ENCODE data around the gene PIEZO2.

- TF ChIP-seq, protein P1, sequence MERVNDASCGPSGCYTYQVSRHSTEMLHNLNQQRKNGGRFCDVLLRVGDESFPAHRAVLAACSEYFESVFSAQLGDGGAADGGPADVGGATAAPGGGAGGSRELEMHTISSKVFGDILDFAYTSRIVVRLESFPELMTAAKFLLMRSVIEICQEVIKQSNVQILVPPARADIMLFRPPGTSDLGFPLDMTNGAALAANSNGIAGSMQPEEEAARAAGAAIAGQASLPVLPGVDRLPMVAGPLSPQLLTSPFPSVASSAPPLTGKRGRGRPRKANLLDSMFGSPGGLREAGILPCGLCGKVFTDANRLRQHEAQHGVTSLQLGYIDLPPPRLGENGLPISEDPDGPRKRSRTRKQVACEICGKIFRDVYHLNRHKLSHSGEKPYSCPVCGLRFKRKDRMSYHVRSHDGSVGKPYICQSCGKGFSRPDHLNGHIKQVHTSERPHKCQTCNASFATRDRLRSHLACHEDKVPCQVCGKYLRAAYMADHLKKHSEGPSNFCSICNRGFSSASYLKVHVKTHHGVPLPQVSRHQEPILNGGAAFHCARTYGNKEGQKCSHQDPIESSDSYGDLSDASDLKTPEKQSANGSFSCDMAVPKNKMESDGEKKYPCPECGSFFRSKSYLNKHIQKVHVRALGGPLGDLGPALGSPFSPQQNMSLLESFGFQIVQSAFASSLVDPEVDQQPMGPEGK (CRISPR knock-in tag; IDR thresholded peaks at IDR 0.05; ENCODE audit: borderline replicate concordance), result no peak
- TF ChIP-seq ESRRG (CRISPR knock-in tag; IDR thresholded peaks at IDR 0.05), result no peak
- no peak for TF ChIP-seq ZNF565 (CRISPR knock-in tag; conservative IDR thresholded peaks at IDR 0.05; ENCODE audit: low read depth)
- TF ChIP-seq OSR1 (CRISPR knock-in tag; IDR thresholded peaks at IDR 0.05), result no peak
- TF ChIP-seq, protein P2, sequence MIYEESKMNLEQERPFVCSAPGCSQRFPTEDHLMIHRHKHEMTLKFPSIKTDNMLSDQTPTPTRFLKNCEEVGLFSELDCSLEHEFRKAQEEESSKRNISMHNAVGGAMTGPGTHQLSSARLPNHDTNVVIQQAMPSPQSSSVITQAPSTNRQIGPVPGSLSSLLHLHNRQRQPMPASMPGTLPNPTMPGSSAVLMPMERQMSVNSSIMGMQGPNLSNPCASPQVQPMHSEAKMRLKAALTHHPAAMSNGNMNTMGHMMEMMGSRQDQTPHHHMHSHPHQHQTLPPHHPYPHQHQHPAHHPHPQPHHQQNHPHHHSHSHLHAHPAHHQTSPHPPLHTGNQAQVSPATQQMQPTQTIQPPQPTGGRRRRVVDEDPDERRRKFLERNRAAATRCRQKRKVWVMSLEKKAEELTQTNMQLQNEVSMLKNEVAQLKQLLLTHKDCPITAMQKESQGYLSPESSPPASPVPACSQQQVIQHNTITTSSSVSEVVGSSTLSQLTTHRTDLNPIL (CRISPR knock-in tag; IDR thresholded peaks at IDR 0.05; ENCODE audit: low read depth), result no peak
- no peak for TF ChIP-seq SNAI2 (CRISPR knock-in tag; IDR thresholded peaks at IDR 0.05)
- TF ChIP-seq, protein P3, sequence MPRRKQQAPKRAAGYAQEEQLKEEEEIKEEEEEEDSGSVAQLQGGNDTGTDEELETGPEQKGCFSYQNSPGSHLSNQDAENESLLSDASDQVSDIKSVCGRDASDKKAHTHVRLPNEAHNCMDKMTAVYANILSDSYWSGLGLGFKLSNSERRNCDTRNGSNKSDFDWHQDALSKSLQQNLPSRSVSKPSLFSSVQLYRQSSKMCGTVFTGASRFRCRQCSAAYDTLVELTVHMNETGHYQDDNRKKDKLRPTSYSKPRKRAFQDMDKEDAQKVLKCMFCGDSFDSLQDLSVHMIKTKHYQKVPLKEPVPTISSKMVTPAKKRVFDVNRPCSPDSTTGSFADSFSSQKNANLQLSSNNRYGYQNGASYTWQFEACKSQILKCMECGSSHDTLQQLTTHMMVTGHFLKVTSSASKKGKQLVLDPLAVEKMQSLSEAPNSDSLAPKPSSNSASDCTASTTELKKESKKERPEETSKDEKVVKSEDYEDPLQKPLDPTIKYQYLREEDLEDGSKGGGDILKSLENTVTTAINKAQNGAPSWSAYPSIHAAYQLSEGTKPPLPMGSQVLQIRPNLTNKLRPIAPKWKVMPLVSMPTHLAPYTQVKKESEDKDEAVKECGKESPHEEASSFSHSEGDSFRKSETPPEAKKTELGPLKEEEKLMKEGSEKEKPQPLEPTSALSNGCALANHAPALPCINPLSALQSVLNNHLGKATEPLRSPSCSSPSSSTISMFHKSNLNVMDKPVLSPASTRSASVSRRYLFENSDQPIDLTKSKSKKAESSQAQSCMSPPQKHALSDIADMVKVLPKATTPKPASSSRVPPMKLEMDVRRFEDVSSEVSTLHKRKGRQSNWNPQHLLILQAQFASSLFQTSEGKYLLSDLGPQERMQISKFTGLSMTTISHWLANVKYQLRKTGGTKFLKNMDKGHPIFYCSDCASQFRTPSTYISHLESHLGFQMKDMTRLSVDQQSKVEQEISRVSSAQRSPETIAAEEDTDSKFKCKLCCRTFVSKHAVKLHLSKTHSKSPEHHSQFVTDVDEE (CRISPR knock-in tag; IDR thresholded peaks at IDR 0.05), result no peak
Observed at GRCh38 chr18:11004951-11005350, 144.4 kb downstream of the PIEZO2 start.

Data from SK-N-SH treated with all-trans-retinoic acid at 6 μM for 48 hours (cell line).